Measurements from ENCODE around the gene WDR47. TPM values are rescaled to one million over a fixed set of nuclear protein-coding genes. Genes with fewer than 3 reads are reported as not detected.

Gene WDR47
- total RNA-seq (10.8 TPM), polyA plus RNA-seq (7.8 TPM)
- long read RNA-seq, donor 1: 0 reads
- long read RNA-seq, donor 2, full-length matches to known transcripts: 2 of 2 reads
- long read RNA-seq, donor 2, partial matches to known transcripts: 0 of 2 reads
- long read RNA-seq, donor 2, other reads (novel, unspliced or antisense): 0 of 2 reads
- long read RNA-seq, donor 3: 0 reads
- long read RNA-seq, donor 4: 0 reads
- long read RNA-seq, donor 5, full-length matches to known transcripts: 3 of 3 reads
- long read RNA-seq, donor 5, partial matches to known transcripts: 0 of 3 reads
- long read RNA-seq, donor 5, other reads (novel, unspliced or antisense): 0 of 3 reads
- long read RNA-seq, donor 6, full-length matches to known transcripts: 1 of 1 reads
- long read RNA-seq, donor 6, partial matches to known transcripts: 0 of 1 reads
- long read RNA-seq, donor 6, other reads (novel, unspliced or antisense): 0 of 1 reads
- long read RNA-seq, donor 7, full-length matches to known transcripts: 4 of 4 reads
- long read RNA-seq, donor 7, partial matches to known transcripts: 0 of 4 reads
- long read RNA-seq, donor 7, other reads (novel, unspliced or antisense): 0 of 4 reads
- long read RNA-seq, donor 8, full-length matches to known transcripts: 1 of 1 reads
- long read RNA-seq, donor 8, partial matches to known transcripts: 0 of 1 reads
- long read RNA-seq, donor 8, other reads (novel, unspliced or antisense): 0 of 1 reads
- long read RNA-seq, donor 9, full-length matches to known transcripts: 2 of 2 reads
- long read RNA-seq, donor 9, partial matches to known transcripts: 0 of 2 reads
- long read RNA-seq, donor 9, other reads (novel, unspliced or antisense): 0 of 2 reads
- long read RNA-seq, donor 10, full-length matches to known transcripts: 1 of 56 reads
- long read RNA-seq, donor 10, partial matches to known transcripts: 55 of 56 reads
- long read RNA-seq, donor 10, other reads (novel, unspliced or antisense): 0 of 56 reads

DNA sequence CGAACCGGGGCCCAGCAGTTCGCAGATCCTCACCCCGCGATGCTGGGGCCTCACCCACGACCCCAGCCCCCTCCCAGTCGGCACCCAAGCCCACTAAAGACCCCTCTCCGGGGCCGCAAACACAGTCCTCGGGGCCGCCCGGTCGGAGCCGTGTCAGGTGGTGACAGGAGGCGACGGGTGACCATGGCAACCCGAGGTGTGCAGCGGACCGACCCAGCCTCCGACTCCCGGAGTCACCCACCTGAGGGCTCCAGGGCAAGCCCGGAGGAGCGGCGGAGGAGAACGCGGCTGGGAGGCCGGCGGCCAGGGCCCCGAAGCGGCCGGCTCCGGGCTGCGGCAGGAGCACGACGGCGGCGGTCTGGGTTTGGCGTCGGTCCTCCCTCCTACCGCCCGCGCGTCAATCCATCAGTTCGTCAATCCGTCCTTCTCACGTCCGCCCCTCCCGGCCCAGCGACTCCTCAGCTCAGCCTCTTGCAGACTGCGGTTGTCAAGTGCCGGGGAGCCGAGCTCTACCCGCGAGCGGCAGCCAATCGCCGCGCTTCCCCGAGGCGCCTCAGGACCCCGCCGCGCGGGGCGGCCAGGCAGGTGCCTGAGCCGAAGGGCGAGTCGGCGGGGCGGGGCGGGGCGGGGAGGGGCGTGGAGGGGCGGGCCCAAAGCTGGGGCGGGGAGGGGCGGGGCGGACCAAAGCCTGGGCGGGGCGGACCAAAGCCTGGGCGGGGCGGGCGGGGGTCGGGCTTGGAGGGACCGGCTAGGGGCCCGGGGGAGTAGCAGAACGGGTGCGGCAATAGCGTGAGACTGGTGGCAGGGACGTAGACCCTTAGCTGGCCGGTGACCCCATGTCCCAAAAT lies at the start of gene WDR47:
TSS of gene WDR47 (minus strand) at position 482 of the 848 bp plus-strand sequence. CDS start 18,590 bp downstream, outside the sequence.
- no peaks in the 10 kb centered on the region for H3K9me3 ChIP-seq (ENCODE audit: control insufficient read depth in 2 of 2, insufficient read depth in 1 of 2, low read length in 1 of 2)
- H3K27me3 ChIP-seq (ENCODE audit: control insufficient read depth in 2 of 2, insufficient read depth in 1 of 2, low read length in 1 of 2): no peaks in the 10 kb centered on the region
- peak within 1 kb of the TSS; percentile 91 to 96 for H3K4me3 ChIP-seq (ENCODE audit: low read length in 2 of 2)
- under 1% methylated on average over 87 of the region's 90 CpGs for WGBS
- DNase-seq (ENCODE audit: low read depth in 6 of 9, low spot score in 9 of 9): peak; percentile 77 to 97 (median 91)
- peaks cover 0 to 3% of the 10 kb centered on the region in 2 donors for H3K4me1 ChIP-seq (ENCODE audit: control insufficient read depth in 2 of 2, insufficient read depth in 2 of 2, low read length in 2 of 2)
- H3K36me3 ChIP-seq (ENCODE audit: control insufficient read depth in 2 of 2, insufficient read depth in 2 of 2, low read length in 1 of 2): no peaks in the 10 kb centered on the region
- peak within 1 kb of the TSS; percentile 74 to 88 for H3K27ac ChIP-seq (ENCODE audit: low read depth in 1 of 2, low read length in 1 of 2)

DNA sequence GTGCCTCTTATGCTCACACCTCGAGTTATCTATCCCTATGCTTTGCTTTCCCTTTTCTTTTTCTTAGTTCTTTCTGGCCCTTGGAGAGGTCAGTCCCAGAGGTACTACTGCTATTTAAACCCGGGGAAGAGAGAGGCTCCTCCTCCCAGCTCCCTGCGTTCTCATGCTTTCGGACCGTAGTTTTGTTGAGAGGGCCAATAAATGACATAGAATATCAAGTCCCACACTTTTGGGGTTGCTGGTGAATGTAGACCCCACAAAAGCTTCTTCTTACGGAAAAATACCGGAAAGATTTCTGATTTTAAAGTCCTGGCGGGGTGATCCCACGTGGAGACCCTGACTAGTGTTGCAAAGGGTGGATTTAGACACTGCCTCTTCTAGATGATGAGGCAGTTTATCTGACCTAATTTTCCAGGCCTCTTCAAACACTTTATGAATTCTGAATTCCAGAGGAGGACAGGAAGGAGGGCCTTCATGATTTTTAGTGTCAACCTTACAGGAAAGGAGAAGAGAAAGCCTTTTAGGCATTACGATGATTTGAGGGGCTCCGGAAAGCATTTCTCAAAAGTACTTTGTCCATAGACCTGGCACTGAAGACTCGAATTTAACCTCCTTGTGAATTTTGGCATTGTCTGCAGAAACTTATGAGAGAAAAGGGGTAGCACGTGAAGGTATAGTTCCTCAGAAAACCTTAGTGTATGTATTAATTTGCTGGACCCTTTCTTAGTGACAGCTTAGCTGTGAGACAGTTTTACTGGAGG lies 49.4 kb upstream of the WDR47 start:
- 3% methylated on average over 13 of the region's 13 CpGs for WGBS

DNA sequence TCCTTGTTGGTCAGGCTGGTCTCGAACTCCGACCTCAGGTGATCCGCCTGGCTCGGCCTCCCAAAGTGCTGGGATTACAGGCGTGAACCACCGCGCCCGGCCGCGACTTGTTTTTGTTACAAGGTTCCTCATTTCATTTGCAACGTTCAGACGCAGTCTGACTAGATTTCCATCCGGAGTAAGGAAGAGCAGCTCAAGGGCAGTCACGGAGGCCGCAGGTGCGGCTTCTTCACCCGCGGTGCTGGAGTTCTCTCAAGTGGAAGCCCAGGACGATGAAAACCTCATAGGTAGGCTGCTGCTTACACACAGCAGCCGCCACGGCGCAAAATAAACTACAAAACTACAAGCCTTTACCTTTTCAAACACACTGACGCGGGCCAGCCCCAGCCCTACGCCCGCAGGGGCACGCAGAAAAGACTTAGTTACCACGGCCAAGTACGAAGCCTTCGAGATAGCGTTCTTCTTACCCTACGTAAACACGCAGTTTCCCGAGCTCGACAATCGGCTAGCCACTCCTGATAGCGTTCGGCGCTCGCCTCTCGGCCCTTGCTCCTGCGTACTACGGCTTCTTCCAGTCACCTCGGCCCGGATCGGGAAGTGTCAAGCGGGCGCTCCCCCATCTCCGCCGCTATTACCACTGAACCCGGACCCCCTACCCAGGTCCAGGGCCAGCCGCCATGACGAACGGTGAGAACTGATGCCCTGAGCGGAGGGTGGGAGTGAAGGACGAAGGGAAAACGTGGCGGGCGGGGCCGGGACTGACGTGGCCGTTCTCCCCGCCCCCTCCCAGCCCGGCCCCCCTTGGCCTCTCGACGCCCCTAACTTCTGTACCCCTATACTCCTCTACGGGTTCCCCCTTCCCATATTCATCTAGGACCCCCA lies 48.5 kb upstream of the WDR47 start, which contains the start of gene TMEM167B:
TSS of gene TMEM167B (plus strand) at position 569 of the 882 bp plus-strand sequence. CDS start at position 678, 109 bp downstream.
- 2% methylated on average over 67 of the region's 67 CpGs for WGBS
- Histone ChIP-seq H3K9me3 (ENCODE audit: control insufficient read depth in 2 of 2, insufficient read depth in 1 of 2, low read length in 1 of 2) (no peaks in the 10 kb centered on the region), H3K36me3 (ENCODE audit: control insufficient read depth in 2 of 2, insufficient read depth in 2 of 2, low read length in 1 of 2) (peaks cover 15 to 20% of the 10 kb centered on the region in 2 donors), H3K4me1 (ENCODE audit: control insufficient read depth in 2 of 2, insufficient read depth in 2 of 2, low read length in 2 of 2) (peaks cover 13 to 14% of the 10 kb centered on the region in 2 donors), H3K27ac (ENCODE audit: low read depth in 1 of 2, low read length in 1 of 2) (peak within 1 kb of the TSS; percentile 98), H3K27me3 (ENCODE audit: control insufficient read depth in 2 of 2, insufficient read depth in 1 of 2, low read length in 1 of 2) (no peaks in the 10 kb centered on the region), H3K4me3 (ENCODE audit: low read length in 2 of 2) (peak within 1 kb of the TSS; percentile 79 to 98)
- peak; percentile 80 to 96 (median 90) for DNase-seq (ENCODE audit: low read depth in 6 of 9, low spot score in 9 of 9)

More for the DNA sequence above, 49.4 kb upstream of the WDR47 start:
- peak in 1 of 9 donors; percentile 34 for DNase-seq (ENCODE audit: low read depth in 6 of 9, low spot score in 9 of 9)
- no peaks in the 10 kb centered on the region for H3K27me3 ChIP-seq (ENCODE audit: control insufficient read depth in 2 of 2, insufficient read depth in 1 of 2, low read length in 1 of 2)
- H3K9me3 ChIP-seq (ENCODE audit: control insufficient read depth in 2 of 2, insufficient read depth in 1 of 2, low read length in 1 of 2): no peaks in the 10 kb centered on the region
- peaks cover 13 to 14% of the 10 kb centered on the region in 2 donors for H3K4me1 ChIP-seq (ENCODE audit: control insufficient read depth in 2 of 2, insufficient read depth in 2 of 2, low read length in 2 of 2)
- peaks cover 22 to 23% of the 10 kb centered on the region in 2 donors for H3K36me3 ChIP-seq (ENCODE audit: control insufficient read depth in 2 of 2, insufficient read depth in 2 of 2, low read length in 1 of 2)
- peak overlapping the region; percentile 79 to 98 for H3K4me3 ChIP-seq (ENCODE audit: low read length in 2 of 2)
- peak overlapping the region; percentile 98 for H3K27ac ChIP-seq (ENCODE audit: low read depth in 1 of 2, low read length in 1 of 2)

DNA sequence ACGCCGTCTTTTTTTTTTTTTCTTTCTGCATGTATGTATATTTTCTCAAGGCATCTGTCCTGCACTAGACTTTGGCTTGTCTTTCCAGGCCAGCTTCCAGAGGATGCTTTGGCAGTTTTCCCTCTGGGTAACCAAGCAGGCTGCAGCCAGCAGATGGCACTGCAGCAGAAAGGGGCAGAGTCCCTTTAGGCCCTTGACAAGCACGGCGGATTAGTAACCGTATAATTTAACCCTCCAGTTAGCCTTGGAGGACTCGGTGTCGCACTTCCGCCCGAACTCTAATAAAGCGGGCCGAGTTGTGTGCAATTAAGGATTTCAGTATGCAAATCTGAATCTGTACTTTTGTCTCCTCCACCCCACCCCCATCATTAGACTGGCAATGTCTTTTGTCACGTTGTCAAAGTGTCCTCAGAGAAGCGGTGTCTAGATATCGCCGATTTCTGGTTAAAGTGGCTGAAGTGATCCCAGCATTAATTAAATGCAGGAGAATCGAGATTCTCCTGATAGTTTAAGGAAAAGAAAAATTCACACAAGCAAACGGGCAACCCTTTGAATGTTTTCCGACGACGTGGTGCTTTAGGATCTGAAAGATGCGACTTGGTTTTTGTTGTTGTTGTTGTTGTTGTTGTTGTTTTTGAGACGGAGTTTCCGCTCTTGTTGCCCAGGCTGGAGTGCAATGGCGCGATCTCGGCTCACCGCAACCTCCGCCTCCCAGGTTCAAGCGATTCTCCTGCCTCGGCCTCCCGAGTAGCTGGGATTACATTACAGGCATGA lies 47.5 kb upstream of the WDR47 start:
- peak in 3 of 9 donors; percentile 21 to 69 (median 39) for DNase-seq (ENCODE audit: low read depth in 6 of 9, low spot score in 9 of 9)
- peak overlapping the region; percentile 98 for H3K27ac ChIP-seq (ENCODE audit: low read depth in 1 of 2, low read length in 1 of 2)
- peaks cover 13 to 14% of the 10 kb centered on the region in 2 donors for H3K4me1 ChIP-seq (ENCODE audit: control insufficient read depth in 2 of 2, insufficient read depth in 2 of 2, low read length in 2 of 2)
- WGBS: 74% methylated on average over 31 of the region's 31 CpGs
- H3K36me3 ChIP-seq (ENCODE audit: control insufficient read depth in 2 of 2, insufficient read depth in 2 of 2, low read length in 1 of 2): peaks cover 10 to 13% of the 10 kb centered on the region in 2 donors
- no peaks in the 10 kb centered on the region for H3K27me3 ChIP-seq (ENCODE audit: control insufficient read depth in 2 of 2, insufficient read depth in 1 of 2, low read length in 1 of 2)
- H3K9me3 ChIP-seq (ENCODE audit: control insufficient read depth in 2 of 2, insufficient read depth in 1 of 2, low read length in 1 of 2): no peaks in the 10 kb centered on the region
- peak overlapping the region; percentile 79 to 98 for H3K4me3 ChIP-seq (ENCODE audit: low read length in 2 of 2)

DNA sequence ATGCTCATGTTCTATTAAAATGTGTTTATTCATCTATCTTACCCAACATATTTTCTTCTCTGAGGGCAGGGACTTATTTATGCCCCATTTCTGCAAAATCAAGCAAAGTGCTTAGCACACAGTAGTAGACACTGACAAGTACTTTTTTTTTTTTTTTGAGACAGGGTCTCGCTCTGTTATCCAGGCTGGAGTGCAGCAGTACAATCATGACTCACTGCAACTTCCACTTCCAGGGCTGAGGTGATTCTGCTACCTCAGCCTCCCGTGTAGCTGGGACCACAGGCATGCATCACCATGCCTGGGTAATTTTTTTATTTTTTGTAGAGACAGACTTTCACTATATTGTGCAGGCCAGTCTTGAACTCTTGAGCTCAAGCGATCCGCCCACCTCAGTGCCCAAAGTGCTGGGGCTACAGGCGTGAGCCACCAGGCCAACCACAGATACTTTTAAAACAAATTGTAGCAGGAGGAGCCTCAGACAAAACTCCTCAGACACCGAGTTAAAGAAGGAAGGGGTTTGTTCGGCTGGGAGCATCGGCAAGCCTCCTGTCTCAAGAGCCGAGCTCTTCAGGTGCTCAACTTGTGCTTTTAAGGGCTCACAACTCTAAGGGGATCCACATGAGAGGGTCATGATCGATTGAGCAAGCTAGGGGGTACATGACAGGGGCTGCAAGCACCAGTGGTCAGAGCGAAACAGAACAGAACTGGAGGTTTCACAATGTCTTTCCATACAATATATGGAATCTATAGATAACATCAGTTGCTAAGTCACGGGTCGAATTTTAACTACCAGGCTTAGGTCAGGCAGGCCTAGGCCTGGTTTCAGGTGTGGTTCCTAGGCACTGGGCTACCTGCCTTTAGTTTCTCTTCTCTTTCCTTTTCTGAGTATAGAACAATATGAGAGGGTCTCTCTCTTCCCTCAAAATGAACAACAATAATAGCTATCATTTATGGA lies 42.9 kb upstream of the WDR47 start:
- Histone ChIP-seq H3K27me3 (ENCODE audit: control insufficient read depth in 2 of 2, insufficient read depth in 1 of 2, low read length in 1 of 2) (no peaks in the 10 kb centered on the region), H3K36me3 (ENCODE audit: control insufficient read depth in 2 of 2, insufficient read depth in 2 of 2, low read length in 1 of 2) (no peaks in the 10 kb centered on the region), H3K27ac (ENCODE audit: low read depth in 1 of 2, low read length in 1 of 2) (no peak overlapping the region), H3K4me3 (ENCODE audit: low read length in 2 of 2) (no peak overlapping the region), H3K9me3 (ENCODE audit: control insufficient read depth in 2 of 2, insufficient read depth in 1 of 2, low read length in 1 of 2) (no peaks in the 10 kb centered on the region), H3K4me1 (ENCODE audit: control insufficient read depth in 2 of 2, insufficient read depth in 2 of 2, low read length in 2 of 2) (peaks cover 0 to under 1% of the 10 kb centered on the region in 2 donors)
- WGBS: 94% methylated on average over 13 of the region's 13 CpGs
- DNase-seq (ENCODE audit: low read depth in 6 of 9, low spot score in 9 of 9): no peak

DNA sequence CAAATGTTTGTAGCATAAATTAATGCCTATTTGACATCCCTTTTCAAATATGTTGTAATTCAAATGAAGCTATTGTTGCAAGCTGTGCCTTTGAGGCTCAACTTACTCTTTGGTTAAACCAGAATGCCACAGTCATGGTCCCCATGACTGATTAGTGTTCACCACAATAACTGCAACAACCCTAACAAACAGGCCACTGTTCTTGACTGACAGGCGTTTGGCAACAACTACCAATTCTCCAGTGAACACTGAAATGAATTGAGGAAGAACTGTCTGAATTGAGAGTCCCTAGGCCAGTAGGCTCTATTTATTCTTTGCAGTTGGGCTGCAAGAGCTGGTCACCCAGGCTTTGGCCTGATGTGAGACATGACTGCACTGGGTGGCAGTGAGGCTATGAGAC lies 42.0 kb upstream of the WDR47 start:
- no peak overlapping the region for H3K27ac ChIP-seq (ENCODE audit: low read depth in 1 of 2, low read length in 1 of 2)
- H3K9me3 ChIP-seq (ENCODE audit: control insufficient read depth in 2 of 2, insufficient read depth in 1 of 2, low read length in 1 of 2): no peaks in the 10 kb centered on the region
- WGBS: 95% methylated on average over 1 of the region's 1 CpG
- no peaks in the 10 kb centered on the region for H3K4me1 ChIP-seq (ENCODE audit: control insufficient read depth in 2 of 2, insufficient read depth in 2 of 2, low read length in 2 of 2)
- no peak overlapping the region for H3K4me3 ChIP-seq (ENCODE audit: low read length in 2 of 2)
- H3K27me3 ChIP-seq (ENCODE audit: control insufficient read depth in 2 of 2, insufficient read depth in 1 of 2, low read length in 1 of 2): no peaks in the 10 kb centered on the region
- H3K36me3 ChIP-seq (ENCODE audit: control insufficient read depth in 2 of 2, insufficient read depth in 2 of 2, low read length in 1 of 2): no peaks in the 10 kb centered on the region
- DNase-seq (ENCODE audit: low read depth in 6 of 9, low spot score in 9 of 9): no peak

Measured in thymus (tissue), 14 donors.